Iris pigment epithelial cell (primary cell): ENCODE measurements around the gene KIF26B.
"Not testable (repeated sequence)": the region's sequence is repeated elsewhere in the genome, so short reads cannot be mapped to it uniquely, and the experiment has no call there.

Source experiments
- DNase-seq: peaks from one replicate; pipeline ENCODE4 v3.0.0-alpha.2; 2011; ENCODE audit warnings: low read depth

The KIF26B gene

GRCh38 chr1:245325922-245326795 is 171.4 kb downstream of the KIF26B start:
- no peak for DNase-seq

DNA sequence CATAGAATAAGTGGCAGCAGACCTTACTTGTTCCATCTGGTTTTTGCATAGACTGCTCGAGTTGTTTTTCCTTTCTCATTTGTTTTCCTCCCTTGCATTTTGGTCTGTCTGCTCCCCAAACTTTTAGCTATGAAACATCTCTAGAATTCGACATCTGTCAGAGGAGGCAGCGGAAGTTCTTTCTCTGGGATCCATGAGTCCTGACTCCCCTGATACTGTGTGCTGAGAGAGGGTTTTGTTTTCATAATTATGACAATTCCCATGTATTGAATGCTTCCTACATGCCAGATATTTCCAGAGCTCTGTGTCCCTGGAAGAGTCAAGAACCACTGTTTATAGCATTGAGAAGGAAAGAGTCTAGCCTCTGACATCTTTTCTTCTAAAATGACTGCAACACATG is 172.6 kb downstream of the KIF26B start:
- DNase-seq, result no peak

GRCh38 chr1:245327842-245328241 is 173.1 kb downstream of the KIF26B start:
- DNase-seq, result no peak

- no peak for DNase-seq
Observed at GRCh38 chr1:245330951-245331350, 176.2 kb downstream of the KIF26B start.

DNA sequence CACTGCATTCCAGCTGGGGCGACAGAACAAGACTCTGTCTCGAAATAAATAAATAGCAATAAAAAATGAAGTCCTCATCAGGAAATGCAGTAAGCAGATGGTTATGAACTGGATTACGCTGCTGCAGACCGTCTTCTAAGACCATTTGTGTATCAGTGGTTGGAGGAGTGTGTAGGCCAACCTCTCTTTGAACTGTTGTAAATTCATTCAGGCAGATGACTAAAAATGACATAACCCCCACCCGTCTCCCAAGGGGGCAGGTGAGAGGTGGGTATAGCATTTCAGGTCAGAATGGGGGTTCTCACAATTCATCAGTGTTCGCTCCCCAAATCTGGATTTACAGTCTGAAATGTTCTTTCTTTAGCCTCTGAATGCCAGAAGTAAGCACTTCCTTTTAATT is 177.3 kb downstream of the KIF26B start:
- DNase-seq, result no peak

DNA sequence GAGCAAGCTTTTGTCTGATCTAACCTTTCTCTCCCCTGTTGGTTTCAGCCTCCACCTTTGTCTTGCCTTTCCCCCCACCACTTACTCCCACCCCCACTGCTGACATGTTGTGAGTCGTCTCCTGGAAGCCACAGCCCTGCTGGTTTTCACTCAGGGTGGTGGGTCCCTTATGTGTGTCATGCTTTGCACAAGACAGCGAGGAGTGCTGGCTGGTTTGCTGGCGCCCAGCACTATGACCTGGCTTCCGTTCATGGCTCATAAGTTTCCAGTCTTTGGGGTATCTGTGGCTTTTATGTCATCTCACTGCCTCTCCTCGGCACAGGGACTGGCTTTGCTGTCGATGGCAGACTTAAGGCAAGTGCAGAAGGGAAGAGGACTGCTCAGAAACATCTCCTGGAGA is 177.7 kb downstream of the KIF26B start:
- no peak for DNase-seq

- DNase-seq, result no peak
Observed at GRCh38 chr1:245334235-245334634, 179.4 kb downstream of the KIF26B start.

DNA sequence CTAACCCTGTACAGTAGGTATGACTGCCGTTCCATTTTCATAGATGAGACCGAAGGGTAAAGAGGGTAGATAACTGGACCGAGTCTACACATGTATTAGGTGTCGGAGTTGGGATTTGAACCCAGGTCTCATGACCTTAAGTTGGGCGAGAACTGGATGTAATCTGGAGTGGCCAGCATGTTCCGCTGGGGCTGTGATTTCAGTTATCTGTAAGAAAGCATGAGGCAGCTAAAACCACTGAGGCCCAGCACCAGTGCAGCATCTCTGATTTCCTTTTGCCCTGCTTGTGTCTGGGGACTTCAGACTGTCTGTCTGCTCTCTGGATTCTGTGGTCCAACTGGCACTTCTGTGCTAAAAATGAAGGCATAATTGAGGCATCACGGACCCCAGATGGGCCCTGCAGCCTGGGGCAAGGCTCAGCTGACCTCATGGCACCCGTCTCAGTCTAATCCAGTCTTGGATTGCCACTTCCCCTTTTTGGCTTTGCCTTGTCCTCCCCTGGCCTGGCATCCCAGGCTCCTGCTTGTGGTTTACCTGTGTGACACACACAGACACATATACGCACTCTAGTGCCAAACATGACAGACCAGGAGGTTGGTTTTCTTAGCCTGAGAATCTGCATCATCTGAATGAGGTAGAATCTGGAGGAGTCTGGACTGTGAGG is 180.2 kb downstream of the KIF26B start:
- no peak for DNase-seq

GRCh38 chr1:245335684-245336083 is 180.9 kb downstream of the KIF26B start:
- DNase-seq, result not testable (repeated sequence)

- no peak for DNase-seq
Observed at GRCh38 chr1:245336149-245336983, 181.6 kb downstream of the KIF26B start.

DNA sequence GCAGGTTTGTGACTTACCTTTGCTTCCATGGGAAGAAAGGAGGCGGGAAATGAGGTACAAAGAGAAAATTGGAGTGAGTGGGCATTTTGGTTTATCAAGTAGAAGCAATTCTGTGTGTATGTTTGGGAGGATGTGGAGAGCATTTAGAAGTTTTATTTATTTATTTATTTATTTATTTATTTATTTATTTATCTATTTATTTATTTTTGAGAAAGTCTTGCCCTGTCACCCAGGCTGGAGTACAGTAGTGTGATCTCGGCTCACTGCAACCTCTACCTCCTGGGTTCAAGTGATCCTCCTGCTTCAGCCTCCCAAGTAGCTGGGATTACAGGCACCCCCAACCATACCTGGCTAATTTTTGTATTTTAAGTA is 182.2 kb downstream of the KIF26B start:
- not testable (repeated sequence) for DNase-seq

DNA sequence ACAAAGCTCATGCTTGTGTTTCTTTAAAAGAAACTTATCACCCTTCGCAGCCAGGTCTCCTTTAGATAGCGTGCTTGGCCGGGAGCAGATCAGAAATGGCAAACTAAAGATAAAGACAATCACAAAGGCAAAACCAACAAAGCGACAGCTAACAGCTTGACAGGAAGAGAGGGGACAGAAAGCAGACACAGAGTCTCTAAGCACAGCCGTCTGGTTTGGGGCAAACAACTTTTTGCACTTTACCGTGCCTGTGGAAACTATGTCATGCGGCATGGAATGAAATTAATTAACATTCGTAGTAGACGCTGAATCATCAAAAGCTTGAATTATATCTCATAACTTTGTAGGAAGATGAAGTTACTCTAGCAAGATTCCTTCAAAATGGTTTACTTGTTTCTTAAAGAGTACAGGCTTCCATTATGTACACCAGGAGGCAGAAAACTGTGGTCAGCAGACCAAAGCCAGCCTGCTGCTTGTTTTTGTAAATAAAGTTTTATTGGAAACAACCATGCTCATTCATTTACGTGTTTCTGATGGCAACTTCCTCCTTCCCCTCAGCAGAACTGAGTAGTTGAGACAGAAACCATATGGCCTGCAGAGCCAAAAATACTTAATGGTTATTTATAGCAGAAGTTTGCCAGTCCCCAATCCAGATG is 183.2 kb downstream of the KIF26B start:
- DNase-seq, result no peak

- no peak for DNase-seq
Observed at GRCh38 chr1:245338485-245338877, 183.7 kb downstream of the KIF26B start.

- DNase-seq, result no peak
Observed at GRCh38 chr1:245341743-245342142, 187.0 kb downstream of the KIF26B start.

DNA sequence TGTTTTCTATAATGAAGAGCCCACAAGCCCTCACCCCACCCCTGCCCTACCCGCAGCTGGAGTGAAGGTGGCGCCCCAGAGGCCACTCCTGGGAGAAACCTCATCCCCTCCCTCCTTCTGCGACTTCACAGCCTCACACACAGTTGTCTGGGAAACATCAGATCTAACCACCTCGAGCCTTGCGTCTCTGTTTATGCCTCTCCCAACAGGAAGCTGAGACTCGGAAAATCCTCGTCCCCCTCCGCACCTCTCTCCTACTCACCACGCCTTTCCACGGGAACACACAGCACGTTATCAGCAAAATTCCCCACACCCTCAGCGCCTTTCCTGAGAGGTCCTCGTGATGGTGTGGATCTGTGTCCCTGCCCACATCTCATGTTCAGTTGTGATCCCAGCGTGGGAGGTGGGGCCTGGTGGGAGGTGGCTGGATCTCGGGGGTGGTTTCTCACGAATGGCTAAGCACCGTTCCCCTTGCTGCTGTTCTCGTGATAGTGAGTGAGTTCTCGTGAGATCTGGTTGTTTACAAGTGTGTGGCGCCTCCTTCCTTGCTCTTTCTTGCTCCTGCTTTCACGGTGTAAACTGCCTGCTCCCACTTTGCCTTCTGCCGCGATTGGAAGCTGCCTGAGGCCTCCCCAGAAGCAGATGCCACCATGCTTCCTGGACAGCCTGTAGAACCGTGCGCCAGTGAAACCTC is 190.6 kb downstream of the KIF26B start:
- DNase-seq, result no peak

- no peak for DNase-seq
Observed at GRCh38 chr1:245348626-245349025, 193.8 kb downstream of the KIF26B start.

- DNase-seq, result no peak
Observed at GRCh38 chr1:245353411-245353810, 198.6 kb downstream of the KIF26B start.

GRCh38 chr1:245353915-245354775 is 199.4 kb downstream of the KIF26B start:
- no peak for DNase-seq

DNA sequence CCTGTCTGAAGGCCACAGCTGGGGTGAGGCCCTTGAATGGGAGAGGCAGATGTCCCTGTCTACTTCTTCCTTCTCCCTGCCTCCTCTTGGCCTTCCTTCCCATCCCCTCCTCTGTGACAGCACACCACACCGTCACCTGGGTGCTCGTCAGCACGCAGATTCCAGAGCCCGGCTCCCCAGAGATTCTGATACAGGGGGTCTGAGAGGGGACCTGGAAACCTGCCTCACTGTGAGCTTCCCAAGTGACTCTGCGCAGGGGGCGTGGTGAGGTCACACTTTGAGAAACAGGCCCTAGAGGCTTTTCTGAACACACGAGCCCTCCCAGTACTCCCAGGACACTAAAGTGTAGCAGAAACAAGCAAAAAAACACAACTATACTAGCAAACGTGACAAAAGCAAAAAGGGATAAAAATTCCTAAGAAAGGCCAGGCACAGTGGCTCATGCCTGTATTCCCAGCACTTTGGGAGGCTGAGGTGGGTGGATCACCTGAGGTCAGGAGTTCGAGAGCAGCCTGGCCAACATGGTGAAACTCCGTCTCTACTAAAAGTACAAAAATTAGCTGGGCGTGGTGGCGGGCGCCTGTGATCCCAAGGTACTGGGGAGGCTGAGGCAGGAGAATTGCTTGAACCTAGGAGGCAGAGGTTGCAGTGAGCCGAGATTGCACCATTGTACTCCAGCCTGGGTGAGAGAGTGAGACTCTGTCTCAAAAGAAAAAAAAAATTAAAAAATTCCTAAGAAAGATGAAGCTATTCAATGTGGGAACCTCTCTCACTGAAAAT is 201.3 kb downstream of the KIF26B start:
- not testable (repeated sequence) for DNase-seq
